CD4-positive, CD25-positive, alpha-beta regulatory T cell (primary cell): Measurements from ENCODE around the gene PA2G4. TPM values are rescaled to one million over a fixed set of nuclear protein-coding genes. Genes with fewer than 3 reads are reported as not detected.

Experiments used
- ATAC-seq, 2 donors: fragments of 150-1000 bp; cut with Tn5 transposase; one replicate each; pipeline ENCODE4 v1.10.0; 2021; ENCODE audit warnings: low read depth in 2 of 2, moderate number of reproducible peaks in 2 of 2, moderate library complexity in 1 of 2
- DNase-seq, 3 donors: peaks; one replicate each; pipeline versions ENCODE4 v3.0.0 to v3.0.0-alpha.2; 2012 to 2022; ENCODE audit warnings: mixed read lengths in 1 of 3
- H3K27ac ChIP-seq: one replicate; pipeline ENCODE4 v1.7.0; 2013; ENCODE audit warnings: mild to moderate bottlenecking, low read length; ENCODE audit not compliant: insufficient read depth, poor library complexity, severe bottlenecking
- H3K27me3 ChIP-seq: one replicate; pipeline ENCODE4 v1.7.0; 2013; ENCODE audit warnings: low read length; ENCODE audit not compliant: control insufficient read depth, insufficient read depth
- H3K36me3 ChIP-seq: one replicate; pipeline ENCODE4 v1.7.0; 2013; ENCODE audit warnings: mild to moderate bottlenecking, low read length, moderate library complexity; ENCODE audit not compliant: control insufficient read depth, insufficient read depth
- H3K4me1 ChIP-seq: 2 replicates; pipeline ENCODE4 v1.7.0; 2013; ENCODE audit warnings: mild to moderate bottlenecking, low read length; ENCODE audit not compliant: insufficient read depth, control insufficient read depth, poor library complexity, severe bottlenecking
- H3K4me3 ChIP-seq: one replicate; pipeline ENCODE4 v1.7.0; 2013; ENCODE audit warnings: low read depth, mild to moderate bottlenecking, low read length, moderate library complexity
- H3K9me3 ChIP-seq, 2 experiments: 1 replicate in 1 of 2; 2 replicates in 1 of 2; pipeline ENCODE4 v1.7.0; 2013; ENCODE audit warnings: low read length in 2 of 2, mild to moderate bottlenecking in 1 of 2, moderate library complexity in 1 of 2; ENCODE audit not compliant: control insufficient read depth in 2 of 2
- H3K27ac Mint-ChIP-seq, 3 donors: one replicate each; pipeline ENCODE4 v1.8.0; 2020 to 2022; ENCODE audit warnings: mild to moderate bottlenecking in 3 of 3, mixed read lengths in 3 of 3, moderate library complexity in 2 of 3
- H3K27me3 Mint-ChIP-seq: one replicate; pipeline ENCODE4 v1.8.0; 2022; ENCODE audit warnings: mild to moderate bottlenecking, mixed read lengths
- H3K36me3 Mint-ChIP-seq: one replicate; pipeline ENCODE4 v1.8.0; 2020; ENCODE audit warnings: mixed read lengths
- H3K4me1 Mint-ChIP-seq, 4 donors: one replicate each; pipeline ENCODE4 v1.8.0; 2020 to 2022; ENCODE audit warnings: mixed read lengths in 4 of 4, mild to moderate bottlenecking in 1 of 4
- H3K4me3 Mint-ChIP-seq, 4 donors: one replicate each; pipeline ENCODE4 v1.8.0; 2020 to 2022; ENCODE audit warnings: mild to moderate bottlenecking in 4 of 4, mixed read lengths in 4 of 4, moderate library complexity in 3 of 4
- H3K9me3 Mint-ChIP-seq, 7 donors: one replicate each; pipeline ENCODE4 v1.8.0; 2020 to 2022; ENCODE audit warnings: mixed read lengths in 7 of 7, mild to moderate bottlenecking in 3 of 7, moderate library complexity in 2 of 7
- polyA plus RNA-seq, 4 donors: library from polyadenylated mRNA; unstranded; fragments of 300-500 nt; fragmentation: Illumina TruSeq; gene quantifications; one replicate each; pipeline ENCODE4 v1.2.3, GENCODE V29; 2021
- total RNA-seq: library from RNA; stranded (reverse); gene quantifications from one replicate; pipeline ENCODE4 v1.2.3, GENCODE V29; 2022

PA2G4 gene
- total and polyA plus RNA-seq, 5 donors from 2014 or later = 63.8 to 203 (median 196) TPM

GRCh38 chr12:56102683-56103065 lies 1.7 kb upstream of the PA2G4 start:
- Histone ChIP-seq H3K27ac (peak overlapping the region; percentile 89), H3K27me3 (no peaks in the 10 kb centered on the region), H3K36me3 (peaks cover 11% of the 10 kb centered on the region), H3K9me3 (no peaks in the 10 kb centered on the region), H3K4me3 (peak overlapping the region; percentile 76), H3K4me1 (peaks cover 49% of the 10 kb centered on the region)
- peak overlapping the region; percentile 91 to 99 (median 96) for H3K4me3 Mint-ChIP-seq
- ATAC-seq = no peak
- peak overlapping the region; percentile 95 to 100 (median 99) for H3K27ac Mint-ChIP-seq
- DNase-seq = no peak
- H3K36me3 Mint-ChIP-seq = peaks cover 4% of the 10 kb centered on the region
- no peaks in the 10 kb centered on the region for H3K9me3 Mint-ChIP-seq
- H3K4me1 Mint-ChIP-seq = peaks cover 11 to 67% (median 48%) of the 10 kb centered on the region in 4 donors
- no peaks in the 10 kb centered on the region for H3K27me3 Mint-ChIP-seq

DNA sequence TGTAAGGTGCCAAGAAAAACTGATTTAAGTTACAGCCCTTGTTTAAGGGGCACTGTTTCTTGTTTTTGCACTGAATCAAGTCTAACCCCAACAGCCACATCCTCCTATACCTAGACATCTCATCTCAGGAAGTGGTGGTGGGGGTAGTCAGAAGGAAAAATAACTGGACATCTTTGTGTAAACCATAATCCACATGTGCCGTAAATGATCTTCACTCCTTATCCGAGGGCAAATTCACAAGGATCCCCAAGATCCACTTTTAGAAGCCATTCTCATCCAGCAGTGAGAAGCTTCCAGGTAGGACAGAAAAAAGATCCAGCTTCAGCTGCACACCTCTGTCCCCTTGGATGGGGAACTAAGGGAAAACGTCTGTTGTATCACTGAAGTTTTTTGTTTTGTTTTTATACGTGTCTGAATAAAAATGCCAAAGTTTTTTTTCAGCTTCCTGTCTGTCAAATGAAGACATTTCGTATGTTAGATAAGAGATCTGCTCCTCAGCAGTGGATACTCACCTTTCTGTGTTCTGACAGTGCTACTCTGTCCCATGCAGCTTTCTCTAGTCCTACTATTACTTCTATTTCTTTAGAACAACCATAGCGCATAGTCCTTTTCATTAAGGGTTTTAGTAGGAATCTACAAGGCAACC lies 1.2 kb upstream of the PA2G4 start:
- H3K36me3 ChIP-seq = peaks cover 16% of the 10 kb centered on the region
- Mint-ChIP-seq H3K4me1 (peaks cover 11 to 67% (median 48%) of the 10 kb centered on the region in 4 donors), H3K4me3 (peak overlapping the region; percentile 91 to 99 (median 96)), H3K27me3 (no peaks in the 10 kb centered on the region), H3K9me3 (no peaks in the 10 kb centered on the region), H3K36me3 (peaks cover 8% of the 10 kb centered on the region), H3K27ac (peak overlapping the region; percentile 95 to 100 (median 99))
- DNase-seq = peak in 2 of 3 donors; percentile 62 to 87
- ATAC-seq = no peak
- H3K27me3 ChIP-seq = no peaks in the 10 kb centered on the region
- H3K4me1 ChIP-seq = peaks cover 49% of the 10 kb centered on the region
- H3K27ac ChIP-seq = peak overlapping the region; percentile 89
- H3K9me3 ChIP-seq = no peaks in the 10 kb centered on the region
- H3K4me3 ChIP-seq = peak overlapping the region; percentile 76

DNA sequence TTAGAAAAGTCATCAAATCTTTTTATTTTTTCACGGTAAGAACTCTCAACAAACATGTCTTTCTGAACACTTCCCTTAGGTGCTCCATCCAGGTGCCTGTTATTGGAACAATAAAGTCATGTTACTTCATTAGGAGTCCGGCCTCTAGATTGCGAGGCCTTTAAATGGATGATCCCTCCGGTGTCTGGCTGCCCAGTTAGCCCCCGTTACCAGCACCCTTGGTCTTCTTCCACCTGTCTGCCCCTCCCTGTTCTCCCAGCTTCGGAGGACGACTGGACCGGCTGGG lies 593 bp upstream of the PA2G4 start:
- no peaks in the 10 kb centered on the region for H3K27me3 Mint-ChIP-seq
- H3K4me3 Mint-ChIP-seq = peak overlapping the region; percentile 91 to 99 (median 96)
- DNase-seq (no peak), ATAC-seq (no peak)
- H3K27ac Mint-ChIP-seq = peak overlapping the region; percentile 95 to 100 (median 99)
- Histone ChIP-seq H3K4me1 (peaks cover 49% of the 10 kb centered on the region), H3K4me3 (peak overlapping the region; percentile 76), H3K27ac (peak overlapping the region; percentile 89), H3K9me3 (no peaks in the 10 kb centered on the region), H3K36me3 (peaks cover 21% of the 10 kb centered on the region), H3K27me3 (no peaks in the 10 kb centered on the region)
- H3K36me3 Mint-ChIP-seq = peaks cover 11% of the 10 kb centered on the region
- H3K4me1 Mint-ChIP-seq = peaks cover 11 to 67% (median 48%) of the 10 kb centered on the region in 4 donors
- H3K9me3 Mint-ChIP-seq = no peaks in the 10 kb centered on the region

DNA sequence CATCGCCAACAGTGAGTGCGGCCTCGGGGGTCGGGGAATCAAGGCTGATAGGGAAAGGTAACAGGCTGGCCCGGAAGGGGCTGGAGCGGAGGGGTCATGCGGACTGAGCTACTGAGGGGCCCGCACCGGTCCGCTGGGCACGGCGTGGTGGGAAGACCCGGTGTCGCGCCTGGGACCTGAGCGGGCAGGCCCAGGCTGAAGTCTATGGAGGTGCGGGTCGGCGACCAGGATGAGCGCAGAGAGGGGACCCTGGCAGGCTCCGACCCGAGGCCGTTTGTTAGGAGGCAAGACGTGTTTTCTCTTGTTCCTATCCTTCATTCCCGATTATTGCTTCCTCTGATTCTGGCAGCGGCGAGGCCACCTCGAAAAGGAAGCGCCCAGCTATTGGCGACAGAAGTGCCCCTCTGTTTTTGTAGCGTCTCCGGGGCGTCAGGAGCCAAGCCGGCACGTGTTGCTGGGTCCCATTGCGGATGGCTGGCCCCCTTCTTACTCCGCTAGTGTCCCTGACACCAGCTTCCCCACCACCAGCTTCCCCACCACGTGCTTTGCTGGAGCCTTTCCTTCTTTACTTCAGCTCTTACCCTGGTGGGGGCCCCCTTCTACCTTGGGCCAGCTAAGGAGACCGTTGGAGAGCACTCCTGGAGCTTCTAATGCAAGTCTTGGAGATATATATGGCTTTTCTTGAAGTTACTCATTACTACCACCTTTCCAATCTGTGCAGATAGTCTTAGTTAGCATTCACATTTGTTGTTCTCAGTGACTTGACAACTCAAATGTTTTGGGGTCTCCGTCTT lies 653 bp downstream of the PA2G4 start:
- ATAC-seq (no peak), DNase-seq (peak in 2 of 3 donors; percentile 17 to 44)
- H3K27ac Mint-ChIP-seq = peak overlapping the region; percentile 95 to 100 (median 99)
- H3K36me3 ChIP-seq = peaks cover 31% of the 10 kb centered on the region
- H3K27ac ChIP-seq = peak overlapping the region; percentile 89
- no peaks in the 10 kb centered on the region for H3K27me3 ChIP-seq
- no peaks in the 10 kb centered on the region for H3K27me3 Mint-ChIP-seq
- H3K4me1 ChIP-seq = peaks cover 49% of the 10 kb centered on the region
- no peaks in the 10 kb centered on the region for H3K9me3 Mint-ChIP-seq
- H3K4me3 ChIP-seq = peak overlapping the region; percentile 76
- peak overlapping the region; percentile 91 to 99 (median 96) for H3K4me3 Mint-ChIP-seq
- peaks cover 11 to 63% (median 47%) of the 10 kb centered on the region in 4 donors for H3K4me1 Mint-ChIP-seq
- H3K36me3 Mint-ChIP-seq = peaks cover 13% of the 10 kb centered on the region
- no peaks in the 10 kb centered on the region for H3K9me3 ChIP-seq

- Mint-ChIP-seq H3K9me3 (no peaks in the 10 kb centered on the region), H3K36me3 (peaks cover 18% of the 10 kb centered on the region), H3K4me3 (peak overlapping the region; percentile 91 to 99 (median 96)), H3K27me3 (no peaks in the 10 kb centered on the region), H3K27ac (peak overlapping the region; percentile 89 to 99 (median 95)), H3K4me1 (peaks cover 11 to 60% (median 47%) of the 10 kb centered on the region in 4 donors)
- Histone ChIP-seq H3K27ac (peak overlapping the region; percentile 89), H3K4me1 (peaks cover 49% of the 10 kb centered on the region), H3K27me3 (no peaks in the 10 kb centered on the region), H3K36me3 (peaks cover 36% of the 10 kb centered on the region), H3K4me3 (peak overlapping the region; percentile 76), H3K9me3 (no peaks in the 10 kb centered on the region)
- DNase-seq (no peak), ATAC-seq (no peak)
These were observed 1.2 kb downstream of the PA2G4 start for GRCh38 chr12:56105609-56105902.

DNA sequence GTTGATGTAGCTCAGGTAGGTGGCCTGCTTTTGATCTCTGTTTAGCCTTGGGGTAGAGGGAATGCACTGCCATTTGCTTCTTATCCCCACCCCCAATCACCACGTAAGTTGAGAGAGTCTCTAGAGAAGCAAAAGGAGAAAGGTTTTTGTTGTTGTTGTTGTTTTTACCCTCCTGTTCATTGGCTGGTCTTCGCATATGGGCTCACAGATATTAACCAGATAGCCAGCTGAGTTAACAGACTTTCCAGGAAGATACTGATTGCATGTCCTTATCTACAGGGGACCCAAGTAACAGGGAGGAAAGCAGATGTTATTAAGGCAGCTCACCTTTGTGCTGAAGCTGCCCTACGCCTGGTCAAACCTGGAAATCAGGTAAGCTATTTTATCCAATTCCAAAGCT lies 2.9 kb downstream of the PA2G4 start:
- no peak for ATAC-seq

DNA sequence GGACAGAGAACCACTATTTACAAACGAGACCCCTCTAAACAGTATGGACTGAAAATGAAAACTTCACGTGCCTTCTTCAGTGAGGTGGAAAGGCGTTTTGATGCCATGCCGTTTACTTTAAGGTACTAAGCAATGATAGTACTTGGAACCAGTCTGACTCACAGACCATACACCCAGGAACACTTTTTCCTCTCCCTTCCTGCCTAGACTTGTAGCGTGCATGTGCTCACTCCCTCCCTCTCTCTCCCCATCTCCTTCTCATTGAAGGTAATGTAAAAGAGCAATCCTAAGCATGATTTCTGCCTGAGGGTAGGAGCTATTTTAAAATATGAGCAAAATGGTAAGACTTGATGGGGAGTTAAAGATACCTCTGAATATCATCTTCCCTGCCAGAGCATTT lies 6.2 kb downstream of the PA2G4 start:
- ATAC-seq = no peak
- no peaks in the 10 kb centered on the region for H3K9me3 Mint-ChIP-seq
- H3K36me3 Mint-ChIP-seq = peaks cover 40% of the 10 kb centered on the region

More for the DNA sequence above, 2.9 kb downstream of the PA2G4 start:
- H3K4me1 ChIP-seq = peaks cover 39% of the 10 kb centered on the region
- H3K9me3 Mint-ChIP-seq = no peaks in the 10 kb centered on the region
- DNase-seq = no peak
- H3K27ac Mint-ChIP-seq = peak overlapping the region in 2 of 3 donors; percentile 11 to 85
- H3K4me1 Mint-ChIP-seq = peaks cover 11 to 47% (median 37%) of the 10 kb centered on the region in 4 donors
- H3K27me3 ChIP-seq = no peaks in the 10 kb centered on the region
- H3K4me3 Mint-ChIP-seq = peak overlapping the region in 1 of 4 donors; percentile 44
- peaks cover 50% of the 10 kb centered on the region for H3K36me3 ChIP-seq
- no peaks in the 10 kb centered on the region for H3K27me3 Mint-ChIP-seq
- no peak overlapping the region for H3K4me3 ChIP-seq
- H3K9me3 ChIP-seq = no peaks in the 10 kb centered on the region
- no peak overlapping the region for H3K27ac ChIP-seq
- peaks cover 31% of the 10 kb centered on the region for H3K36me3 Mint-ChIP-seq

More for the DNA sequence above, 6.2 kb downstream of the PA2G4 start:
- Mint-ChIP-seq H3K4me1 (peaks cover 3 to 21% (median 15%) of the 10 kb centered on the region in 4 donors), H3K27me3 (no peaks in the 10 kb centered on the region), H3K27ac (peak overlapping the region in 2 of 3 donors; percentile 6 to 65), H3K4me3 (peak overlapping the region in 1 of 4 donors; percentile 63)
- no peak overlapping the region for H3K27ac ChIP-seq
- no peak overlapping the region for H3K4me3 ChIP-seq
- peaks cover 62% of the 10 kb centered on the region for H3K36me3 ChIP-seq
- DNase-seq = no peak
- no peaks in the 10 kb centered on the region for H3K9me3 ChIP-seq
- peaks cover 13% of the 10 kb centered on the region for H3K4me1 ChIP-seq
- no peaks in the 10 kb centered on the region for H3K27me3 ChIP-seq
